Osteocyte (in vitro differentiated cells): ENCODE data around the gene SUPT4H1. TPM values are rescaled to one million over a fixed set of nuclear protein-coding genes. Genes with fewer than 3 reads are reported as not detected.

Experiments
- DNase-seq: peaks from one replicate; pipeline ENCODE4 v3.0.0; 2021; ENCODE audit warnings: mixed read lengths; ENCODE audit not compliant: unreplicated experiment; ENCODE audit errors: extremely low spot score
- H3K27ac Mint-ChIP-seq: one replicate; pipeline ENCODE4 v1.8.0; 2021; ENCODE audit warnings: mild to moderate bottlenecking, mixed read lengths; ENCODE audit not compliant: unreplicated experiment
- H3K27me3 Mint-ChIP-seq: one replicate; pipeline ENCODE4 v1.8.0; 2021; ENCODE audit warnings: mixed read lengths; ENCODE audit not compliant: unreplicated experiment
- H3K36me3 Mint-ChIP-seq: one replicate; pipeline ENCODE4 v1.8.0; 2021; ENCODE audit warnings: mixed read lengths; ENCODE audit not compliant: unreplicated experiment
- H3K4me1 Mint-ChIP-seq: one replicate; pipeline ENCODE4 v1.8.0; 2021; ENCODE audit warnings: mixed read lengths; ENCODE audit not compliant: unreplicated experiment
- H3K4me3 Mint-ChIP-seq: one replicate; pipeline ENCODE4 v1.8.0; 2021; ENCODE audit warnings: mild to moderate bottlenecking, moderate library complexity, mixed read lengths; ENCODE audit not compliant: unreplicated experiment
- H3K9me3 Mint-ChIP-seq: one replicate; pipeline ENCODE4 v1.8.0; 2021; ENCODE audit warnings: mixed read lengths; ENCODE audit not compliant: unreplicated experiment
- total RNA-seq: library from RNA; stranded (reverse); gene quantifications from 2 replicates; pipeline ENCODE4 v1.2.1, GENCODE V29; 2021
- TF ChIP-seq, protein P1 (sequence below): fragments of 200-600 bp; sonication (generic); IDR thresholded peaks from 2 replicates; pipeline ENCODE4 v1.5.0; 2021; ENCODE audit warnings: antibody characterized with exemption, mild to moderate bottlenecking, moderate library complexity

Gene SUPT4H1
- total RNA-seq, 1 donor from 2014 or later = 77.0 TPM

DNA sequence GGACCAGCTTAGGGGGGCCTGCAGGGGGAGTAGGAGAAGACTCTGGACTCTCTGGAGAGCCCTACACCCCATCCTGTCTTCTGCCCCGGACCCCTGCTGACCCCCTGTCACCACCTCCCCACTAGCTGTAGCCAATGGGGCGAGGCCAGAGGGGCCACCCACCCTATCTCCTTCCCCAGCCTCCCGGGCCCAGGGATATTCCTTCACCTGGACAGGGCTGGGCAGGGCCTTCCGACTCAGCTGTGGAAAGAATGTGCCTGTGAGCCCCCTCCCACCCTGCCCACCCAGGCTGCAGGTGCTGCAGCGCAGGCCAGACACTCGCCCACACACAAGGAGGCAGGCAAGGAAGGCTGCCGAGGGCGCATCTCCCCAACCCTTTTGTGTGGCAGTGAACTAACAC, 46.4 kb downstream of the SUPT4H1 start:
- no peak overlapping the region for H3K27ac Mint-ChIP-seq
- TF ChIP-seq, protein P1, sequence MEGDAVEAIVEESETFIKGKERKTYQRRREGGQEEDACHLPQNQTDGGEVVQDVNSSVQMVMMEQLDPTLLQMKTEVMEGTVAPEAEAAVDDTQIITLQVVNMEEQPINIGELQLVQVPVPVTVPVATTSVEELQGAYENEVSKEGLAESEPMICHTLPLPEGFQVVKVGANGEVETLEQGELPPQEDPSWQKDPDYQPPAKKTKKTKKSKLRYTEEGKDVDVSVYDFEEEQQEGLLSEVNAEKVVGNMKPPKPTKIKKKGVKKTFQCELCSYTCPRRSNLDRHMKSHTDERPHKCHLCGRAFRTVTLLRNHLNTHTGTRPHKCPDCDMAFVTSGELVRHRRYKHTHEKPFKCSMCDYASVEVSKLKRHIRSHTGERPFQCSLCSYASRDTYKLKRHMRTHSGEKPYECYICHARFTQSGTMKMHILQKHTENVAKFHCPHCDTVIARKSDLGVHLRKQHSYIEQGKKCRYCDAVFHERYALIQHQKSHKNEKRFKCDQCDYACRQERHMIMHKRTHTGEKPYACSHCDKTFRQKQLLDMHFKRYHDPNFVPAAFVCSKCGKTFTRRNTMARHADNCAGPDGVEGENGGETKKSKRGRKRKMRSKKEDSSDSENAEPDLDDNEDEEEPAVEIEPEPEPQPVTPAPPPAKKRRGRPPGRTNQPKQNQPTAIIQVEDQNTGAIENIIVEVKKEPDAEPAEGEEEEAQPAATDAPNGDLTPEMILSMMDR = no peak

DNA sequence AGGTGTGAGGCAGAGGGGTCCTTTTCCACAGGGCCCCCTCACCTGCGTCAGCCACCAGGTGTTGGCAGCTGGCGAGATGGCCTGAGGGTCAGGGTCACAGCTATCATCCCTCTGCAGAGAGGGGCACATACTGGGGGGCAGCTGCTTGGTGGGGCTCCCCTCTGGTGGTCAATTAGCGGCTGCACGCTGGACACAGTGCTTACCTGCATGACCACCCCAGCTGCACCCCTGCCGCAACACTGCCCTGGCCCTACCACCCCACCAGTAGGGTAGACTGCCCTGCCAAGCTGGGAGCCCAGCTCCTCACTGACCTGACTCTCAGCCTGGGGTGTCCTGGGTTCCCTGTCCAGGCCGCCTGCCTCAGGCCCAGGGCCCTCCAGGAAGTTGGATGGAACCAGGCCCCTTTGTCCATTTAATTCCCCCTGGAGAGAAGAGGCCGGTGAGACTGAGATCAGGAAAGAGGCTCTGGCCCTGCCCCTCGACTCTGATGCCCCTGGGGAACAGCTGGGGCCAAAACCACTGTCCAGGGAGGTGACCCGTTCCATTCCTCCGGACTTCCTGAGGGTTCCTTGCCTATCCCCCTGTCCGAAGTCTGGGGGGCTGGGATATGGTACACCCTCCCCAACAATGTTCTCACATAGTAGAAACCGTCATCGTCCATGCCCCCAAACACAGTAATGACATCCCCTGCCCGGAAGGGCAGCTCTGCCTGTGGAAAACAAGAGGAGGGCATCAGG, 47.1 kb downstream of the SUPT4H1 start:
- Mint-ChIP-seq H3K27ac (no peak overlapping the region), H3K4me1 (no peaks in the 10 kb centered on the region), H3K36me3 (no peaks in the 10 kb centered on the region), H3K27me3 (peaks cover 9% of the 10 kb centered on the region), H3K9me3 (no peaks in the 10 kb centered on the region), H3K4me3 (no peak overlapping the region)
- TF ChIP-seq, protein P1 = no peak
- DNase-seq = peak; percentile 78

More for the DNA sequence above, 46.4 kb downstream of the SUPT4H1 start:
- Mint-ChIP-seq H3K4me1 (no peaks in the 10 kb centered on the region), H3K4me3 (no peak overlapping the region), H3K36me3 (no peaks in the 10 kb centered on the region), H3K27me3 (peaks cover 7% of the 10 kb centered on the region), H3K9me3 (no peaks in the 10 kb centered on the region)
- peak; percentile 77 for DNase-seq

DNA sequence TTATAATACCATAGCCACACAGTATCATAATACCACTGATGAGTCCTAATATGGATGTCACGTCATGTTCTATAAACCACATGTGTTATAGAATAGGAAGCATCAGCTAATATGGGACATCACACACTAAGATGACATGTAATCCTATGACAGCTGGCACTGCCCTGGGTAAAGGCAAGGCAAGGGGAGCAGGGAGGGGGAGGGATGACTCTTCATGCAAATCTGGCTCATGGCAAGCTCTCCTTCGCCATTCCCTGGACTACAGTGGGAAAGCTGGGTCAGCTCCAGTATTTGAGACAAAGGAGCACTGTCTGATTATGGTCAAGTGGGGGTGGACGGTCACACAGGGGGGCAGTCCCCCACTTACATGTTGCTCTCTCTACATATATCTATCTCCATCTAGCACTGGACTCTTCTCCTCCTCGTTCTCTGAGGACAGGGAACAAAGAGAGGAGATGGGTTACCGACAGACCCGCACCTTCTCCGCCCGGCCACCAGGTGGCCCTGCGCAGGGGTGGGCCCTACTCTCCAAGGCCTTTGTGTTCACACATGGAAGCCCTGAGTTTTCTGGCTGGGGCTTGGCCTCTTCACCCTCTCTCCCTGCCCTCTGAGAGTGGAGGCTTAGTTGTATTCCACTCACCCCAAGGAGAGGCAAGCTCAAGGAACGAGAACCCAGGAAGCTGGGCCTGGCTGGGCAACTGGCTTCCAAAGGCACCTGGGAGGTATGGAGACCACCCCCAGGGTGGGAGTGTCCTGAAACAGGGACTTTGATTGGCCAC, 47.8 kb downstream of the SUPT4H1 start:
- no peaks in the 10 kb centered on the region for H3K4me1 Mint-ChIP-seq
- H3K27me3 Mint-ChIP-seq = peaks cover 9% of the 10 kb centered on the region
- peak; percentile 83 for DNase-seq
- no peaks in the 10 kb centered on the region for H3K36me3 Mint-ChIP-seq
- TF ChIP-seq, protein P1 = peak; percentile 58
- H3K27ac Mint-ChIP-seq = no peak overlapping the region
- H3K9me3 Mint-ChIP-seq = no peaks in the 10 kb centered on the region
- no peak overlapping the region for H3K4me3 Mint-ChIP-seq

DNA sequence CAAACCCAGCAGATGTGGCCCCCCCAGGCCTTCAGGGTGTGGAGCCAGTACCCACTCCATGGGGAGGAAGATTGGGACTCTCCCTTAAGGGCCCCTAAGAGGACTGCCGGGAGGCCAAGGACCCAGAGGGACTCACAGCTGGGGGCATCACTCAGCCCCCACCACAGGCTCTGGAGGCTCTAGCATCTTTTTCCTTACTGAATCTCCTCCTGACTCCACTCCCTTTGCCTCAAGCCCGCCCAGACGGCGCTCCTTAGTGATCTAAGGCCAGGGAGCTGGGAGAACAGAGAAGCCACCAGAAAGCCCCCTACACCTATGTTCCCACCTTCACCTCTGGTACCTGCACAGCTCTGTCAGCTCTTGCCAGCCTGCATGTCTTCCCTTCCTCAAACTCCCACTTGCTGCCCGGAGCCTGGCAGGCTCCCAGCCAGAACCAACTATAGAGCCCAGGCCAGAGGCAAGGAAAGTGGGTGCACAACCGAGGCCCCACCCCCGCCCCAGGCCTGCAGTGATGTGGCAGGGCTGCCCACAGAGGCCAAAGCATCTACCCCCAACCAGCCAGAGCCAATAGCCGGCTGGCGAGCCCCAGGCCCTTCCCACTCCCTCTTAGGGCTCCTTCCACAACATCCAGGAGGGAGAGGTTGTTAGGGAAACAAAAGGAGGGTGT, 48.9 kb downstream of the SUPT4H1 start:
- peaks cover 16% of the 10 kb centered on the region for H3K27me3 Mint-ChIP-seq
- H3K9me3 Mint-ChIP-seq = no peaks in the 10 kb centered on the region
- H3K4me1 Mint-ChIP-seq = no peaks in the 10 kb centered on the region
- H3K36me3 Mint-ChIP-seq = no peaks in the 10 kb centered on the region
- TF ChIP-seq, protein P1 = no peak
- no peak overlapping the region for H3K4me3 Mint-ChIP-seq
- H3K27ac Mint-ChIP-seq = no peak overlapping the region
- peak; percentile 76 for DNase-seq
